GM04503 (cell line): Measurements from ENCODE around the gene GDI1.

ENCODE experiments used
- DNase-seq: peaks from one replicate; pipeline ENCODE4 v3.0.0-alpha.2; 2012; ENCODE audit warnings: low read depth

The GDI1 gene

DNA sequence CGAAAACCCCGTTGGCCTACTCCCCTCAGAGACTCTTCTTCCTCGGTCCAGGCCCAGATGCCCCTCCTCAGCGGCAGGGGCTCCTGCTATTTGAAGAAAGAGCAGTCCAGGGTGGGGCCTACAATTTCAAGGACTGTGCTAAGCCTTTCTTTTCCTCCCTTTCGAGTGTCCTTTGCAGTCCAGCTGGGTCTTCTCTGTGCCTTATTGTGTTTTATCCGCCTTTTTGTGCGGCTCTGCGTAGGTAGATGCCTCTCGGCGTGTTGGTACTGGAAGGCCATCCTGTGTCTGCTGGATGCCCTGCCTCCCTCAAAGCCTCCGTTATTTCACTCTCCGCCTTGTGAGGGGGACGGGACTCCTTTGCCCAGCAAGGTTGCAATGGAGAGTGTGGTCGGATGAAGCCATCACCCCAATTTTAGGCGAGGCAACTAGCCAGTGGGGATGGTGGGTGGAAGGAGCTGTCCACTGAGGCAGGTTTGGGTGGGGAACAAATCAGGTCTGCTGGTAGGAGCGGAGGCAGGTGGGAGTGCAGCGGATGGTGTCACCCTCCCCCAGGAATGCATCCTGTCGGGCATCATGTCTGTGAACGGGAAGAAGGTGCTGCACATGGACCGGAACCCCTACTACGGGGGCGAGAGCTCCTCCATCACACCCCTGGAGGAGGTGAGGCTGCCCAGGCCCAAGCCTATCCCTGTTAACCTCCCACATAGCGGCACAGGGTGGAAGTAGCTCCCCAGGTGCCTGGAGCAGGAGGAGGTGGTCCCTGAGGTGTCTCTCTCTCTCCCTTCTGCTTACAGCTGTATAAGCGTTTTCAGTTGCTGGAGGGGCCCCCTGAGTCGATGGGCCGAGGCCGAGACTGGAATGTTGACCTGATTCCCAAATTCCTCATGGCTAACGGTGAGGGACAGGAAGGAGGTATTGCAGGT, 1.3 kb downstream of the GDI1 start:
- no peak for DNase-seq

DNA sequence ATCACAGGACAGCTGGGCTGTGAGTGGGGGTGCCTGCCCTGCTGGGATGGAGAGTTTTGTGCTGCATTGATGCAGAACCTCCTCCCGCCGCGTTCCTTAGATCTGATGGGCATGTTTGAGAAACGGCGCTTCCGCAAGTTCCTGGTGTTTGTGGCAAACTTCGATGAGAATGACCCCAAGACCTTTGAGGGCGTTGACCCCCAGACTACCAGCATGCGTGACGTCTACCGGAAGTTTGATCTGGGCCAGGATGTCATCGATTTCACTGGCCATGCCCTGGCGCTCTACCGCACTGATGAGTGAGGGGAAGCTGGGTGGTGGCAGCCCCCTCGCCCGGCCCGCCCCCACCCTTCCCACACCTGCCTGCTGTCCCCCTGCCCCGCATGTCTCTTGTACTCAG, 2.9 kb downstream of the GDI1 start:
- DNase-seq, result no peak

DNA sequence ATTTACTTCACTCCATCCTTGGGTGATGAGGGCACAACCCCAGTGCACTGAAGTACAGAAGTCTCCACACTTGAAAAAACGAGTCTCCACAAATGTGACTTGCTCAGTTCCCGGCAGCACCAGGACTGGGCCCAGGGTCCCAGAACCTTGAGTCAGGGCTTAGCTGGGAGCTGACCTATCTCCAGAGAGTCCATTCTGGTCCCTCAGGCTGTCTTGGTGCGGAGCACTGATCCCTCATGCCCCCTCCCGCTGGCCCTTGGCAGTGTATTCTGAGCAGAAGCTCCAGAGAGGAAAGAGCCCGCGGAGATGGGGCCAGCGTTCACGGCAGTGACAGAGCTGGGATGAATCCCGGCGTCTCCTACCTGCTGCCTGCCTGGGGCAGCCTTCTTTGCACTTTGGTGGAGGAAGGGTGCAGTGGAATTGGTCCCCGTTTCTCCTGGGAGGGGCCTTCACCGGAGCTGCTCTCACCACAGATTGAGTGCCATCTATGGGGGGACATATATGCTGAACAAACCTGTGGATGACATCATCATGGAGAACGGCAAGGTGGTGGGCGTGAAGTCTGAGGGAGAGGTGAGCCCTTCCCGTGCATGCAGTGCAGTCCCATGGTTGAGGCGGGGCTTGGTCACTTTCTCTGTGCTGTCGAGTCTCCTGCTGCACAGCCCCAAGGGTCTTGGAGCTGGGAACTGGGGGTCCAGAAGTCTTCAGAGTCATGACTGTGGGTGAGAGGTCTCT, 3.8 kb downstream of the GDI1 start:
- no peak for DNase-seq

DNA sequence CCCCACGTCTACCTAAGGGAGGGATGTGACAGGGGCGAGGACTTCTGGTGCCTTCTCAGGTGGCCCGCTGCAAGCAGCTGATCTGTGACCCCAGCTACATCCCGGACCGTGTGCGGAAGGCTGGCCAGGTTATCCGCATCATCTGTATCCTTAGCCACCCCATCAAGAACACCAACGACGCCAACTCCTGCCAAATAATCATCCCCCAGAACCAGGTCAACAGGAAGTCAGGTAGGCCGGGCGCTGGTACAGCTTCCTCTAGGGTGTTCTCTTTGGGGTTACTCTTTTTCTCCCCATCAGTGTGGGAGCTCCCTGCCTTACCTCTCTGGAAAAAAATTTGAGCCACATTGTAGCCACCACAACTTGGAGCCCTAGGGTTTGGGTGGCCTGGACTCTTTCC, 4.6 kb downstream of the GDI1 start:
- DNase-seq, result no peak

DNA sequence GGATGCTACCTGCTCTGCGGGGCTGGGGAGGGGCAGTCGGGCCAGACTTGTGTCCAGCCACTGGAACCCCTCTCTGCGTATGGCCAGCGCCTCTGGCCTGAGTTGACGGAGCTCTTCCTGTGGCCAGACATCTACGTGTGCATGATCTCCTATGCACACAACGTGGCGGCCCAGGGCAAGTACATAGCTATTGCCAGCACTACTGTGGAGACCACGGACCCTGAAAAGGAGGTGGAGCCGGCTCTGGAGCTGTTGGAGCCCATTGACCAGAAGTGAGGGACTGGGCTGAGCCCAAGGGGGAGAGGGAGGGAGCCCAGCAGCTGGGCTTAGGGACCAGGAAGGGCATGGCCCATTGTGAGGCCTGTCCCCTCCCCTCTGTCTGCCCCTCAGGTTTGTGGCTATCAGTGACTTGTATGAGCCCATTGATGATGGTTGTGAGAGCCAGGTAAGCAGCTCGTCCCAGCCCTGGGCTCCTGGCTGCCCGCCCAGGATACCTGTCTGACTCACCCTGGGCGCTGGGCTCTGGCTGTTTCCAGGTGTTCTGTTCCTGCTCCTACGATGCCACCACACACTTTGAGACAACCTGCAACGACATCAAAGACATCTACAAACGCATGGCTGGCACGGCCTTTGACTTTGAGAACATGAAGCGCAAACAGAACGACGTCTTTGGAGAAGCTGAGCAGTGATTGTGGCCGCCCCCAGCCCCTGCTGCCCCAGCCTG, 5.2 kb downstream of the GDI1 start:
- no peak for DNase-seq

DNA sequence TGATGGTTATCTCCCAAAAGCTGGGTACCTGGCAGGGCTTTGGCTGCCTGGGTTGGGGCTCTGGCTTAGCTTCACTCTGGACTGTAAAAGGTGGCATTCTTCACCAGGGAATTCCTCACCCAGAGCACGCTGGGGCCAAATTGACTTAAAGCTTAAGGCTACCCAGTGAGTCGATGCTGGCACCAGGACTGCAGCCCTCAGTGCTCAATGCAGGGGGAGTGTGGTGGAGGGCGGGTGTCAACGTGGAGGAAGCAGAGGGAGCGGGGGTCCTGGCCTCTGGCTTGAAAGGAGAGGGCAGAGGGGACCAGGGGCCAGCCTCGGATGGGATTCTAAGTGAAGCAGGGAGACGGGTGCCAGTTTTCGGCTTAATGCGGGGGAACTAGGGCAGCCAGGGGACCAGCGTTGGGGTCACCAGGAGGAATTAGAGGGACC, 6.5 kb downstream of the GDI1 start:
- no peak for DNase-seq

DNA sequence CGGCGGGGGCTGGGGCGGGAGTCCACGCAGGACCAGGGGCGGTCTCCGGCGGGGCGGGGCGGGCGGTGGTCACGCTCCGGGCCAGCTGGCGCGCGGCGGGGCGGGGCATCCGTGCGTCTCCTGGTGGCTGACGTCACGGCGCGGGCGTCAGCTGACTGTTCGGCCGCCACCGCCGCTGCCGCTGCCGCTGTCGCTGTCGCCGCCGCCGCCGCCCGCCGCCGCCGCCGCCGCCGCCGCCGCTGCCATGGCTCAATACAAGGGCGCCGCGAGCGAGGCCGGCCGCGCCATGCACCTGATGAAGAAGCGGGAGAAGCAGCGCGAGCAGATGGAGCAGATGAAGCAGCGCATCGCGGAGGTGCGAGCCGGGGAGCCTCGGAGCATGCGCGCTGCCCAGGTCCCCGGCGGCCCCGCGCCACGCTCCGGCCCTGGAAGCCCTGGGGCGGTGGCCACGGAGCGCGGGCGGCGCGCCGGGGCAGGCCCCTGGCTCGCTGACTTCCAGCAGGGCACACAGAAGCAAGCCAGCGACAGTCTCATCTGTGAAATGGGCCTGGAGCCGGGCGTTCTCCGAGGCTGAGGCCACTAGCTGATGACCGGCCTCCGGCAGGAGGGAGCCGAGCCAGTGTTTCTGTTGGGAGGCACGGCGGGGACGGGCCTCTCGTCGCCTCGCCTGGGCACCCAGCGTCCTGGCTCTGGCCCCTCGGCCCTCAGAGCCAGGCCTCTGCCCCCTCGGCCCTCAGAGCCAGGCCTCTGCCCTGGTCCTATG, 7.2 kb downstream of the GDI1 start, which contains the start of gene FAM50A:
TSS of gene FAM50A (plus strand) at position 150 of the 763 bp plus-strand sequence. CDS start at position 245, 95 bp downstream.
- DNase-seq, result no peak

DNA sequence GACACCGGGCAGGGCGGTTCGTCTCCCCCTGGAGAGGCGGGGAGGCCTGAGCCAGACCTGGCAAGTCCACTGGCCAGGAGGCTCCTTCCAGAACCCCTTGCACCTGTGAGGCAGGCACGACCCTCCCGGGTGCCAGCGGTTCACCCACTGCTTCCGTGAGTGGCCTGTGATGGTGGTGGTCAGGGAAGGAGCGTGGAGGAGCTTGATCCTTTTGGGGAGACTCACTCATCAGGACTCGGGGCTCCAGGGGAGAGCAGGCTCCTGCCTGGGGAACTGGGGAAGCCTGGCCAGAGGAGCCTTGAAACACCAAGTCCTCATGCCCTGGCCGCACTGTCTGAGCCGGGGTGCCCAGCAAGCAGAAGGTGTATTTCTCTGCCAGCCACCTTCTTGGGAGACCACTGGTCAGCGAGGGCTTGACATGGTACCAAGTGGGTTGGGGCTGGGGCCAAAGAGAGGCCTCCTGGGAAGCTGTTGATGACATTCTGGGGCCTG, 7.8 kb downstream of the GDI1 start:
- no peak for DNase-seq

DNA sequence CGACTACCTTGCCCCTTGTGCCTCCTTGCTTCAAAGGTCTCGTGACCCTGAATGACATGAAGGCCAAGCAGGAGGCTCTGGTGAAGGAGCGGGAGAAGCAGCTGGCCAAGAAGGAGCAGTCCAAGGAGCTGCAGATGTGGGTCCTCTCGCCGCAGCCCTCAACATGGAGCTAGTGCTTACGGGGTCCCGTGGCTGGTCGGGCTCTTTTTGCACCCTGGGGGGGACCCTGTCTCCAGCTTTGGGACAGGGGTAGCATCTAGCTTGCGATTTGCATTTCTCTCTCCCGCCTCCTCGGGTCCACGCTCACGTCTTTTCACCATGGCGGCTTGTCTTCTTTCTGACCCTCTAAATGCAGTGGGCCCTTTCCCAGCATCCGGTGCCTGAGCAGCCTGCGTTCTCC, 8.8 kb downstream of the GDI1 start:
- DNase-seq, result no peak

DNA sequence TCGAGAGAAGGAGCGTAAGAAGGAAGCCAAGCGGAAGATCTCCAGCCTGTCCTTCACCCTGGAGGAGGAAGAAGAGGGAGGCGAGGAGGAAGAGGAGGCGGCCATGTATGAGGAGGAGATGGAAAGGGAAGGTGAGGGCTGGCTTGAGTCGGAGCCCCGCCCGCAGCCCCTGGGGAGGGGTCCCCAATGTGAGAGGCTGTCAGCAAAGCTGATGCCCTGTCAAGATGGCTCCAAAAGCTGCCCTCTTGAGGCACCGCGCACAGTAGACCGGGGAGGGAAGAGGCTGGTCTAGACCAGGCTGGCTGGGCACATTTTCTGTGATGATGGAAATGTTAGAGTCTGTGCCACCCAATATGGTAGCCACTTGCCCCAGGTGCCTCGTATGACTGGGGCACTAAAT, 9.5 kb downstream of the GDI1 start:
- no peak for DNase-seq

DNA sequence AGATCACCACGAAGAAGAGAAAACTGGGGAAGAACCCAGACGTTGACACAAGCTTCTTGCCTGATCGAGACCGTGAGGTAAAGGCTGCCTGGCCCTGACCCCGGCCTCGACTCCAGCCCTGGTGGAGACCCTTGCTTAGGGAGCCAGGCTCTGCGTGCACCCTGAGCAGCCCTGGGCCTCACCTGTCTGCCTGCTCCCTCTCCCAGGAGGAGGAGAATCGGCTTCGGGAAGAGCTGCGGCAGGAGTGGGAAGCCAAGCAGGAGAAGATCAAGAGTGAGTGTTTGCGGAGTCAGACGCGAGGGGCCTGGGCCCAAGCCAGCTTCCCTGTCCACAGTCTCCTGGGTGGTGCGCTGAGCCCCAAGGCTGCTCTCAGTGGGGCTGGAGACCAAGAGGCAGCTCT, 11.5 kb downstream of the GDI1 start:
- DNase-seq, result no peak

DNA sequence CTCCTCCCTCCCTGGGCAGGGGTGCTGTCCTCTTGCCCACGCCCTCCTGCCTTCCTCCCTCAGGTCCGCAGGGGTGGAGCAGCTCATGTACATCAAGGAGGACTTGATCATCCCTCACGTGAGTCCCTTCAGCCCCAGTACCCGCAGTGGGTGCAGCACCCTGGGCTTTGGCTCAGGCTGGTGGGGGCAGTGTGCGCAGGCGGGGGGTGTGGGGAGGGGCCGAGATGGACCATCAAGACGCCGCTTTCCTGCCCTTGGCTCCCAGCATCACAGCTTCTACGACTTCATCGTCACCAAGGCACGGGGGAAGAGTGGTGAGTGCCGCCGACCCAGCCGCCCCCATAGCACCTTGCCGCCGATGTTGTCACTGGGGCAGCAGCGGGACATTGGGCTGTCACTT, 12.7 kb downstream of the GDI1 start:
- DNase-seq, result no peak

DNA sequence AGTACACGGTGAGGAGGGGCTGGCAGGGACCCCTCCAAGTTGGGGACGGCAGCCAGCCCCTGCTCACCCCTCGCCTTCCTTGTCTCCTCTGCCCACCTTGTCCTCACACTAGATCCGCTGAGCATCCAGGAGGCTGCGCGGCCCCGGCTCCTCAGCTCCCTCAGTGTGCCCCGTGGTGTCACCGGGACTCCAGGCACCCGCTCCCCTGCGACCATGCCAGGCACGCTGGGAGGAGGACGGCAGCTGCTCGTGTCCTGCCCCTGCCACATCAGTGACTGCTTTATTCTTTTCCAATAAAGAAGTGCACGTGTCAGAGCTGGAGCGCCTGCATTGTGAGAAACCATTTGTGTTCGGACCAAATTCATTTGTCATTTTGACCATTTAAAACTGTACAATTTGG, 13.4 kb downstream of the GDI1 start:
- no peak for DNase-seq

DNA sequence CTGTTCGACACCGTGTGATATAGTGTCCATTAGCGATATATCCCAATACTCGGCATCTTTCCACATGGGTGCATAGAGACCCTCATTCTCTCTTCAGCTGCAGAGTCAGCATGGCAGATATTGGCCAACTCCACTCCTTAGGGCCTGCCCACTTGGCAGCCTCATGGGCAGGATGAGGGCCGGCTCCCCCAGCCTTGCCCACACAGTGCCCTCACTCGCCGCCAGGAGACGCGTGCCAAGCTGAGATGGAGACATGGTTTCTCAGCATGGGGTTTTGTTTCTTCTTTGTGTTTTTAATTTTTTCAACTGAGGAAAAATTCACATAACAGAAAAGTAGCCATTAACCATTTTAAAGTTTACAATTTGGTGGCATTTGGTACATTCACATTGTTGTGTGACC, 15.9 kb downstream of the GDI1 start:
- DNase-seq, result no peak

DNA sequence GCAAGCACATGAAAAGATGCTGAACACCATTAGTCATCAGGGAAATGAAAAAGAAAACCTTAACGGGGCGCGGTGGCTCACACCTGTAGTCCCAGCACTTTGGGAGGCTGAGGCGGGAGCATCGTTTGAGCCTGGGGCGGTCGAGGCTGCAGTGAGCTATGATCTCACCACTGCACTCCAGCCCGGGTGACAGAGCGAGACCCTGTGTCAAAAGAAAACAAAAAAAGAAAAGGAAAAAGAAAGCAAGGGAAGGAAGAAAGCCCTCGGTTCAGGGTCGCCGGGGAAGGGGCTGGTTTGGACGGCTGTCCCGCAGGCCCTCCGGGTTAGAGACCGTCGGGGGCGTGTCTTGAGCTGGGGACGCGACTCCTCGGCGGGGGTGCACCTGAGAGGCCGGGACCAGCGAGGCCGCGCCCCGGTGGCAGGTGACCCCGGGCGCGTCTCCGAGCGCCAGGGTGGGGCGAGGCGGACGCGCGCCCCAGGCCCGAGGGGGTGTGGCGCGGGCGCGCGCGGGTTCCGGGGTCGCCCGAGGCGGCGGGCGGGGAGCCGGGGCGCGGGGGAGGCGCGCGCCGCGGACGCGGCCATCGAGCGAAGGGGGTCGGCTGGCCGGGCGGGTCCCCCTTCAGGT, 20.6 kb downstream of the GDI1 start:
- DNase-seq, result no peak

DNA sequence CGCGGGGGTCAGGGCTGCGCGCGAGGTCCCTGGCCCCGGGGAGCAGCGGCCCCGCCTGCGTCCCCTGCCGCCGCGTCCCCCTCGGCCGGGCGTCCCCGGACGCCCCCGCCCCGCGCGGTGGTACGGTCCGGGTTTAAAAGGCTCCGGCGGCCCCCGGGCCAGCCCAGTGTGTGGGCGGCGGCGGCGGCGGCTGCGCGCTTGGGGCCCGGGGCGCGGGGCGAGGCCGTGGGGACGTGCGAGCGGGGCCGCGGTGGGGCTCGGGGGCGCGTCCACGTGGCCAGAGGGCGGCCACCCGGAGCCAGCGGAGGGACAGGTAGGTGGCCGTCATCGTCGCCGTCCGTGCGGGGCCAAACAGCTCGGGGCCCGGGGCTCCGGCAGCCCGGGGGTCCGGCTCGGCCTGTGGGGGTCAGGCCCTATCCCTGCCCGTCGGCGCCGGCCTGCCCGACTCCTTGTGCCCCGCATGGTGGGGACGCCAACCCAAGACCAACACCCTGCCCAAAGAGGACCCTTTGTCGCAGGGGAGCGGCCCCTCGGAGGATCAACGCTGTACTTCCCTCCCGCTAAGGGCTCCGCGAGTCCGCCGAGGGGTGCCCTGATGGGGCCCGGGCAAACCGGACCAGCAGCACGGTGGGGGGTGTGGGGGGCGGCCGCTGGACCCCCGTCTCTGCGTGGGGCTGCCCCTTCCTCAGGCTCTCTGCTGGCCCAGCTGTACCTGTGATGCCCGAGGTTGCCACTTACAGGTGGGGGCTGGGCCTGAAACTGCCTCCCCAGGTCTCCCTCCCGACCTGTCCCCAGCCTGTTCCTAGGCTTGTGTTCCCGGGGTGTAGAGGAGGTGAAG, 21.4 kb downstream of the GDI1 start, which contains the start of gene PLXNA3:
TSS of gene PLXNA3 (plus strand) at position 166 of the 838 bp plus-strand sequence. CDS start 1,903 bp downstream, outside the sequence.
- no peak for DNase-seq

DNA sequence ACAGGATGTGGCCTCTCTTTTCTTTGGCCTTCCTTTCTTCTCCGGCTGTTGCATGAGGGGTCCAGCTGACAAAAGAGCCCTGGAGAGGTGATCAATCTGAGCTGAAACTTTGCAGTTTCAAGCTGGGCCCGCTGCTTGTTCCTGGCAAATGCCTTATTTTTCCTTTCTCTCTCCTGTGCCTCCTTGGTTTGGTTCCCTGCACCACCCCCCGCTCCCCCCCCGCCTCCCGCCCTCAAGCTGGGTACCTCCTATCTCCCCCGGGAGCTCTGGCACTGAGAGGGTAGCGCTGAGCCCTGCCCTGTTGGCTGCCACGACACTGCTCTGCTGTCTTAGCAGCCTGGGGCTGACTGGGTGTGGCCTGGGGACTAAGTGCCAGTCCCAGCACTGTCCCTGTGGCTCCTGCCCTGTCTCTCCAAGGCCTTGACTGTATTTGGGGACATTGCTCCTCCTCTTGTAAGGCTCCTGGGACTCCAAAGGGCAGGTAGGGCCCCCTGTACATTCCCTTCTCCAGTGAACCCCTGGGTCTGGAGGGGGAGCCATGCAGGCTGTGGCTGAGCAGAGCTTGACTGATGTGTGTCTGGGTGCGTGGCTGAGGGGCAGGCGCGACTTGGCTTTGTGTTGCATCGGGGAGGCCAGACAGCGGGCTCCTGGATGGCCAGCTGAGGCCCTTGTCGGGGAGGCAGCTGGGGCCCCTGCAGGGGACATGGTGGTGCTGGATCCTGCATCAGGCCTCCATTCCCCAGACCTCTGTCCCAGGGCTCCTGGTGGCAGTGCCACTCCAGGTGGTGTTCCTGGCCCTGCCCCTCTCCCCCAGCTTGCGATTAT, 22.2 kb downstream of the GDI1 start:
- no peak for DNase-seq

DNA sequence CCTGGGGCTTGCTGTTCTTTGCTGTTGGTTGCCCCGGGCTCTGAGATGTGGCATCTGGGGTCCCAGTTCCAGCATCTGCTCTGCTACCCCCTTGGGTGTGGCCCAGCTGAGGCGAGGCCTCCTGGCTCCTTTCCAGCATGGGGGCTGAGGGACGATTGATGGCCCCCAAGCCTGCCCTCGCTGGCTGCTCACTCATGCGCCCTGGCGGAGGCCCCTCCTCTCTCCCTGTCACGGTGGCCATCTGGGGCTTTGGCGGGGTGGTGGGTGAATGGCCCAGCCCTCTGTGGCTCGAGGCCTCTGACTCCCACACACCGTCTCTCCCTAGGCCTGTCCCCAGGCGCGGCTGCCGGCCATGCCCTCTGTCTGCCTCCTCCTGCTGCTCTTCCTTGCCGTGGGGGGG, 22.9 kb downstream of the GDI1 start:
- no peak for DNase-seq

DNA sequence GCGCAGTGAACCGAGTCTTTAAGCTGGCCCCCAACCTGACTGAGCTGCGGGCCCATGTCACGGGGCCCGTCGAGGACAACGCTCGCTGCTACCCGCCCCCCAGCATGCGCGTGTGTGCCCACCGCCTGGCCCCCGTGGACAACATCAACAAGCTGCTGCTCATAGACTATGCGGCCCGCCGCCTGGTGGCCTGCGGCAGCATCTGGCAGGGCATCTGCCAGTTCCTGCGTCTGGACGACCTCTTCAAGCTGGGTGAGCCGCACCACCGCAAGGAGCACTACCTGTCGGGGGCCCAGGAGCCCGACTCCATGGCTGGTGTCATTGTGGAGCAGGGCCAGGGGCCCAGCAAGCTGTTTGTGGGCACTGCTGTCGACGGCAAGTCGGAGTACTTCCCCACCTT, 23.4 kb downstream of the GDI1 start:
- no peak for DNase-seq
